Body of pancreas (tissue), 4 donors: Measurements from ENCODE around the gene C2CD4B.

ENCODE experiments used
- CTCF ChIP-seq, 7 experiments: fragments of 450-650 bp in 4 of 7; fragments of 200-600 bp in 3 of 7; sonication (generic) in 3 of 7; IDR thresholded peaks; one replicate each; pipeline ENCODE4 v1.5.1; 2016 to 2019; ENCODE audit warnings: antibody characterized with exemption in 7 of 7
- POLR2A ChIP-seq, 3 donors: fragments of 450-650 bp; IDR thresholded peaks; one replicate each; pipeline ENCODE4 v1.6.1; 2016; ENCODE audit warnings: antibody characterized with exemption in 3 of 3, mild to moderate bottlenecking in 2 of 3

GRCh38 chr15:62208884-62209283 is 43.8 kb upstream of the C2CD4B start:
- TF ChIP-seq POLR2A (IDR thresholded peaks at IDR 0.05), result no peak
- TF ChIP-seq CTCF (IDR thresholded peaks at IDR 0.05), result no peak
